Stimulated activated CD4-positive, alpha-beta T cell treated with anti-CD3 and anti-CD28 coated beads, Interleukin-12 subunit alpha, Interleukin-12 subunit beta, amount 100 ng/mL, for 48 hours (primary cell): ENCODE measurements around the gene SEMA6A.

ENCODE experiments used
- DNase-seq, 3 donors: peaks; one replicate each; pipeline ENCODE4 v3.0.0-alpha.2; 2020; ENCODE audit warnings: low read depth in 2 of 3, low spot score in 1 of 3

The SEMA6A gene, protein sequence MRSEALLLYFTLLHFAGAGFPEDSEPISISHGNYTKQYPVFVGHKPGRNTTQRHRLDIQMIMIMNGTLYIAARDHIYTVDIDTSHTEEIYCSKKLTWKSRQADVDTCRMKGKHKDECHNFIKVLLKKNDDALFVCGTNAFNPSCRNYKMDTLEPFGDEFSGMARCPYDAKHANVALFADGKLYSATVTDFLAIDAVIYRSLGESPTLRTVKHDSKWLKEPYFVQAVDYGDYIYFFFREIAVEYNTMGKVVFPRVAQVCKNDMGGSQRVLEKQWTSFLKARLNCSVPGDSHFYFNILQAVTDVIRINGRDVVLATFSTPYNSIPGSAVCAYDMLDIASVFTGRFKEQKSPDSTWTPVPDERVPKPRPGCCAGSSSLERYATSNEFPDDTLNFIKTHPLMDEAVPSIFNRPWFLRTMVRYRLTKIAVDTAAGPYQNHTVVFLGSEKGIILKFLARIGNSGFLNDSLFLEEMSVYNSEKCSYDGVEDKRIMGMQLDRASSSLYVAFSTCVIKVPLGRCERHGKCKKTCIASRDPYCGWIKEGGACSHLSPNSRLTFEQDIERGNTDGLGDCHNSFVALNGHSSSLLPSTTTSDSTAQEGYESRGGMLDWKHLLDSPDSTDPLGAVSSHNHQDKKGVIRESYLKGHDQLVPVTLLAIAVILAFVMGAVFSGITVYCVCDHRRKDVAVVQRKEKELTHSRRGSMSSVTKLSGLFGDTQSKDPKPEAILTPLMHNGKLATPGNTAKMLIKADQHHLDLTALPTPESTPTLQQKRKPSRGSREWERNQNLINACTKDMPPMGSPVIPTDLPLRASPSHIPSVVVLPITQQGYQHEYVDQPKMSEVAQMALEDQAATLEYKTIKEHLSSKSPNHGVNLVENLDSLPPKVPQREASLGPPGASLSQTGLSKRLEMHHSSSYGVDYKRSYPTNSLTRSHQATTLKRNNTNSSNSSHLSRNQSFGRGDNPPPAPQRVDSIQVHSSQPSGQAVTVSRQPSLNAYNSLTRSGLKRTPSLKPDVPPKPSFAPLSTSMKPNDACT

DNA sequence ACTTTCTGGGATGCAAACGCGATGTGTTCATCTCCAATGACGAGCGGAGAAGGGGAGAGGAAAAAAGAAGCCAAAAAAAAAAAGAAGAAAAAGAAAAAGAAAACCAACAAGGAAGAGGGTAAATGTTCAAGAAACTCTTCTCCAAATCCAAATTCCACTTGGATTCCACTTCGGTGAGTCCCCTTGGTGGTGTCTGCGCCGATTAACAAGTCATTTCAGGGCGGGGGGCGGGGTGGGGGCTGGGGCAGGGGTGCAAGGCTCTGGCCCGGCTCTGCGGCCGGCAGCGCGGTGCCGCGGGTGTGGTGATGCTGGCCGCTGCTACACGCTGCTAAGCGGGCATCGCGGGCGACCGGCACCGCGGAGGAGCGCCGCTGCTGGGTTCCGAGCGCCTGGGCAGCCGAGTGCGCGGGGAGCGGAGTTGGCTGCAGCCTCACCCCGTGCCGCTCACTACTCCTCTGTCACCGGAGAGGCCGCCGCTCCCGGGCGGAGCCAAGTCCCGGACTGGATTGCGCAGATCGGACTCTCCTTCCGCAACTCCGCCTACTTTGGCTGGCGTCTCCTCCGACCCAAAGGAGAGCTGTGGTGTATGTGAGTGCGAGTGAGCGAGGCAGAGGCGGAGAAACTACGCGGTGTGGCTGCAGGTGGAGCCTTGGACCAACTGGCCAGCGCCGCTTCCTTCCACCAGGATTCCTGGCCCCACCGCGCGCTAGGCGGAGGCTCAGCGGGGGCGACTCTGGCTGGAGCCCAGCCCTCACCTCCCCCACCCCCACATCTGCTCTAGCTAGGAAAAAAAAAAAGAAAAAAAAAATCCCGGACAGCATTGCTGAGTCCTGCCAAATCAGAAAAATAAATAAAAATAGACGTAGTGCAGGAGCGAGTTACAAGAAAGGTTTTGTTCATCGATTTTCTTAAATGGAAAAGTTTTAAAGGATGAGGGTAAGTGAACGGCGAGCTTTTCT is at the start of gene SEMA6A:
SEMA6A (minus strand) TSS at position 457 of the 959 bp plus-strand sequence. CDS start 69,879 bp downstream, outside the sequence.
- DNase-seq = peak; percentile 62 to 68 (median 66)

DNA sequence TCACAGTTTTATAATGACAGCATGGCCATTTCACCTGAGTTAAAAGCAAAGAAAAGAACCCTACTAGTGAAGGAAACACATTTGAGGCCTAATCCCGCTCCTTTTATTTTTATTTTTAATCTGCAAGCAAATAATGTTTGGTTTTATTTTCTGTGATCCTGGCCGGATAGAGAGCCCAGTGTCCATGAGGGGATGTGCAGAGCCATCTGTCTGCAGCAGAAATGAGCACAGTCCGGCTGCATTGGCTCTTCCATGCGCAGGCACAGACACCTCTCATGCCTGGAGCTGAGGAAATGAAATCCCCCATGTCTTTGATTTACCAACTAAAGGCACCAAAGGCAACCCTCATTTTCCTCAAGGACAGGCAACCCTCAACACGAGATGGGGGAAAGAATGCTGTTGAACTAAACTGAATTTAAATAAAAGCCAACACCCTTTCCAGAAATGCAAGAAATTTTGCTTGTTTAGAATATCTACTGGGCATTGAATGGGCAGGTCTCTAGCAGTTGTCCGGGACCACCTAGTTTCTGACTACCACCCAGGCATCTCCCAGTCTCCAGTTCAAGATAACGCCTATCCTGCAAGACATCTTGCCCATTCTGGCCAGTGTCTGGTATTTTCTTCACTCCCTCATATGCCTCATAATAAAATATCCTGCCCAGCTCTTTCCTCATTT is 47.9 kb upstream of the SEMA6A start:
- DNase-seq = no peak

DNA sequence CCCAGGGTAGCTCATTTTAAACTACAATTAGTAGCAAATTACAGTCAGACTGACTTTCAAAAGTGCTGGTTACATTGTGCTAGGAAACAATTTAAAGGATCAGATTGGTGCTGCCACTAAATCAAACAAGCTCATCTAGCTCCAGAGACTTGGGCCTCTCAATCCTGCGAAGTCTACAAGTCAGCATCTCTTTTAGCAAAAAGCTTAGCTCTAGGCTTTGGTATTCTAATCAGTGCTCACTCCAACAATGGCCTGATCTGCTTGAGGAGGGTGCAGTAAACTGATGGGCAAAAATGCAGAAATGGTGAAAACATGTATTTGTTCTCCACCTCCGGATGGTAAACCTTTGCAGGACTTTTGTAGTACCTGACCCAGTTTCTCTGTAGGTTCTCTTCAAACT is 47.0 kb upstream of the SEMA6A start:
- no peak for DNase-seq

DNA sequence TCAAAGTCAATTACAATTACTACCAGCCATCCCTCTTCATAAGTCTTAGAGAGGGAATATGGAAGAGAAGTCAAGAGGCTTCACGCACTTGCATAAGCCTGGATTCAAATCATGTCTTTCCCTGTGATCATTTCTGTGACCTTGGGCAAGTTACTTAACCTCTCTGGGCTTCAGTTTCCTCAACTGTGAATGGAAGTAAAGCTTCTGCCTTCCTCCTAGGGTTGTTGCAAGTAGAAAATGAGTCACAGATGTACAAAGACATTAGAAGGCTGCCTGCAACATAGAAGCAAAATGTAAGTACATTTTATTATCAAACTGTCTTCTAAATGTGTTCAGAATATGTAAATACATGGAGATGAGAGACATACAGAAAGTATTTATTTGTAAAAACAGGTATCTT is 42.3 kb upstream of the SEMA6A start:
- no peak for DNase-seq

DNA sequence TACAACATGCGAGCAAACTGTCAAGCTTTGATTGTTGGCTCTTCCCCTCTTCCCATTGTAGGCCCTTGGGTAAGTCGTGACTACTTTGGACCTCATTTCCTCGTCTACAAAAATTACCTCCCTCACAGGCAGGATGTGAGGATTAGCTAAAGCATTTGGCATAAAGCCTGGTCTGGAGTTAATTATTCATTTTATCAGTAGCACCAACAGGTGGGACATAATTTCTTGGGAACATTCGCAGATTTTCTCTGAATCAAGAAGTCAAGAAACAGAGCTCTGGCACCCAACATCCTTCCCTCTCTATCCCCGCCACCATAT is 39.9 kb upstream of the SEMA6A start:
- DNase-seq = no peak

DNA sequence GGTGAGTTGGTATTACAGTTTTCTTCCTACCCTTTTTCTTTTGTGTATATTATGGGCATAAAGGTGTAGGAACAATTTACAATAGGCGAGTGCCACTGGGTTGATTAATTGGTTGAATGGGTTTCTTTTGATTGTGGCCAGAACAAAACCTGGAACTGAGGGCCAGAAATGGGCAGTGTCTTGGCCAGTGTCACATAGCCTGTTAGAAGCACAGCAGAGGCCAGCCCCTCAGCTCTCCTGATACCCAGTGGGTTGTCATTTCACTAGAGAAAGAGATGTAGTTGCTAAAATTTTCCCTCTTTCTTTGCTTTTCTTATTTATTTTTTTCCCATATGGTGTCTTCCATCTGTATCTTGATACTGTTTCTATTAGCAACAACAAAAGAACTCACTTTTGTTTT is 38.8 kb upstream of the SEMA6A start:
- DNase-seq = no peak

DNA sequence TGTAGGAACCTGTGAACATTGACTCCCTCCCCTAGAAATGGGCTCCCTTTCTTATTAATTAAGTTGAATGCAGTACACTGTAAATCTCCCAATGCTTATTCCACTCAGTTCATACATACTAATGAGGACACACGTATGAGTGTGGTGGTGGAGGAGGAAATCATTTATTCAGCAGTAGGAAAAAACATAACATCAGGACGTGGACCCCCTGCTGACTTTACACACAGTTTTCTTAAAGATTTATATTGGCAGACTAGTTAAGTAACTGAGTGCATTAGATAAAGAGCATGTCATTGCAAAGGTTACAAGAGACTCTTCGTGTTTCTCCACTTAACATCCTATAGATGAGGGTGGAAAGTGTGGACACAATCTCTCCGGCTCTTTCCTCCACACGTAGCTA is 37.8 kb upstream of the SEMA6A start:
- no peak for DNase-seq

DNA sequence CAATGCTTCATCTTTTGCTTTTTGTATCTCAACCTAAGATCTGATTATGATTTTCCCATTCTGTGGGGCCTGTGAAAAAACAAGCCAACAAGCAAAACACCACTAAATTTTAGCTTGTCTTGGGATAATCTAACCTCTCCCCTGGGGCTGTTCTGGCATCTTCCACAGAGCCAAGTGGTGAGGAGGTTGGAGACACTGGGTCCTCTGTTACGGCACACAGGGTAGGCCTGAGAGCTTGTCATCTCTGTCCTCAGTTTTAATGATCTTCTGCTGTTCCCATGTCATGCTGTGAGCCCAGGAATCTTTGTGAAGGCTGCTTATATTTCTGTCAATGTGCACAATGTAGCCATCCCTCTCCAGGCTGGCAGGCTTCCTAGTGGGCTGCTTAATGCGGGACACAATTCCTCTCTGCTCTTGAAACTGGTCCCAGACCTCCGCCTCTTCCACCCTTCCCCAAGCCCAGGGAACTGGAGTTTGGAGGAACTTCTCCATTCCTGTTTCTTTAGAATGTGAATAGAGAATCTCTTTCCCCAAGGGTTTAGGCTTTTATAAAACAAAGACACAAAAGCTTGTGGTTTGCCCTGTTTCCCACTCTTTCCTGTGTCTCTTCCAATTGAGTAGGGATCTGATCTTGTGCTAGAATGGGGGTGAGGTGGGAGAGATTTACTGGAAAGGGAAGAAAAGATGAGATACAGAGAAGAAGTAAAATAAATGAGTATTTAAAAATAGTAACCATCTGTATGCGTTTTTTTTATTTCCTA is 30.9 kb upstream of the SEMA6A start:
- no peak for DNase-seq

DNA sequence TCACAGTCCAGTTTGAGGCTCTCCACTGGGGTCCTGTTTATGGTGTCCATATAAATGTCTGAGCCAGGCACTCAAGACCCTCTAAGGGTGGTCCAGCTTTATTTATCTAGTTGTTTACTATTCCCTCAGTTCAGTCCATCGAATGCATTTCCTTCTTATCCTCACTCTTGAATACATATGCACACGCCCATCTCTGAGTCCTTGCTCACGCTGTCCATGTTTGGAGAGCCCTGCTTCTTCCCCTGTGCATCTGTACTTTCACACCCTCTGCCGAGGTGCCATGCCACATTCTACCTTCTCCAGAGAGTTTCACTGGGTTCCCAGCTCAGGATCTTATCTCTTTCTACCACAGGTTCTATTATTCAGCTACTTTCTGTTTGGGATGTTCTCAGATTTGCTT is 30.2 kb upstream of the SEMA6A start:
- no peak for DNase-seq

DNA sequence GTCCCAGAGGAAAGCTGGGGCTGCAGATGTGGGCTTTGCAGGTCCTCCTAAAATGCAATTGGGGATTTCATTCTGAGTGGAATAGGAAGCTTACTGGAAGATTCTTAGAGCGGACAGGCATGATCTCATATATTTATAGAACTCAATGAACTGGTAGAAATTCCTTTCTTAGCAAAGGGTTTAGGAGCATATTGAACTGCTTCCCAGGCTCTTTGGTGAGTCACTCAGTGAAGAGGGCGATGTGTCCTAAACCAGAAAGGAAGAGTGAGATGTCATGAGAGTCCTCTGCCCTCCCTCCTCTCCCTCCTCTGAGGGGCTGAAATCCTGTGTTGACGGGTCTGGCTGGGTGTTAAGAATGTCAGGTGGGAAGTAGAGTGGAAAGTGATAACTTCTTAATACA is 26.3 kb upstream of the SEMA6A start:
- DNase-seq = no peak

DNA sequence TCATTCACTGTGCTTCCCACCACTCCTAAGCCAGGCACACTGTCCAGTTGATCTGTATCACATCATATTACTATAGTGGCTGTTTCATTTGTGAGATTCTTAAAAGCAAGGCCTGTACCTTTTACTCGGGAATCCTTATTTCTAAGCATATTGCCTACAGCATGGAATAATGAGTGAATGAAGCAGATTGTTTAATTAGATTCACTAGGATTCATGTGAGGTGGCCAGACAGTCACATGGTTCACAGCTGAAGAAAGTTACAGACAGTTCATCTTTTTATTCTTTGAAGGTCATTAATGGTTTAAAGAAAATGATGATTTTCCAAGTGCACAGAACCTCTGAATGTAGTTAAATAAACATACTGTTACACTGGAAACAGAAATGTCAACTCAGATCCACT is 24.3 kb upstream of the SEMA6A start:
- no peak for DNase-seq

DNA sequence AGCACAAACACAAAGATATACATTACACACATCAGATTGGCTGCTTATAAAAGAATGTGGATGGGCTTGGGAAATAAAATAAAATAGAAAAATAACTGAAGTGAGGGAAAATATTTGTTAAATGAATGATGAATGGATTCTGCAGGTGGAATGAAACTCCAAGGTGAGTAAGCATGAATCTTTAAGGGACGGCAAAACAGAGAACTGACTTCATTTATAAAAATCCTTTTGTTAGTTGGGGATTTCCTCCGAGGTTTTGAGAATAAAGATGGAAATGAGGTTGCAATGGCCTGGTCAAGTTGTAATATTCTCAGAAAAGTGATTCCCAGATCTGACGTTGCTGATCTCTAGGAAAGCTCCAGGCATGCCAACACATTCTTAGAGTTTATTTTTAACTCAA is 20.9 kb upstream of the SEMA6A start:
- no peak for DNase-seq

DNA sequence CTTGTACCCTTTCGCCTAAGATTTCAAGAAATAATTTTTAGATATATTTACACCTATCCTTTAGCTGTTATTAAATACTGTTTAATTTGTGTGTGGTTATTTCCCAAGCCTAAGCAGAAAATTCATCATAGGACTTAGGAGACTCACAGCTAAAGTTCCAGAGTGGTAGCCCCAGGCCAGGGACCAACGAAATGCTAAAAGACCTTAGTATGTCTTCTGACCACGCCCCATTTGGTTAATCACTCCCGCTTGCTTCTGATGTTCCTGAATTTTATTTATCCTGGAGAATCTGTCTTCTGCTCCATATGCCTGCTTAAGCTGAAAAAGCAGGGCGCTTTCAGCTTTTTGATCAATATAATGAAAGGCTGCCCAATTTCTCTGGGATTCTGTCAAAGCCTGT is 18.7 kb upstream of the SEMA6A start:
- DNase-seq = no peak

DNA sequence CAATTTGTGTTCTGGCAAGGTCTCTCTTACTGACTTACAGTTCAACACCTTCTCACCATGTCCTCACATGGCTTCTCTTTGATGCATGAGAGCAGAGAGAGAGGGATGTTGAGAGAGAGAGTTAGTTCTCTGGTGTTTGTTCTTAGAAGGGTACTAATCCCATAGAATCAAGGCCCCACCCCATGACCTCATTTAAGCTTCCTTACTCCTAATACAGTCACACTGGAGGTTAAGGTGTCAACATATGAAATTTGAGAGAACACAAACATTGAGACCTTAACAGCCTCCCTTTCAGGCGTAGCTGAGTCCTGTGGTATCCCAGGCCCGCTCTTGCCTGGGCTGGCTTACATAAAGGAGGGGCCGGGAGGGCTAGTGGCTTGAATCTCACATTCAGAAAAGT is 10.6 kb upstream of the SEMA6A start:
- no peak for DNase-seq

DNA sequence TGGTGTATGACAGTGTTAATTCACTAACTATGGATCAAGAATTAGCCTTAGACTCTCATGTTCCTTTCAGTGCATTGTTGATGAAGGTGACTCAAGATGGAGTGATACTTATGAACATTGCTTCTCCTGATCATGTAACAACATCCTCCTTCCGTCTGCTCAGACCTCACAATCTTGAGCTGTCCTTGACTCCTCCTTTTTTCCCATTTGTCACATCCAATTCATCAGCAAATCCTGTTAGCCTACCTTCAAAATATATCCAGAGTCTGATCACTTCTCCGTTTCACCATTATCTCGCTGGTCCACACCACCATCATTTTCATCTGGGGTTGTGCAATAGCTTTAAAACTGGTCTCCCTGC is 9.2 kb upstream of the SEMA6A start:
- no peak for DNase-seq

DNA sequence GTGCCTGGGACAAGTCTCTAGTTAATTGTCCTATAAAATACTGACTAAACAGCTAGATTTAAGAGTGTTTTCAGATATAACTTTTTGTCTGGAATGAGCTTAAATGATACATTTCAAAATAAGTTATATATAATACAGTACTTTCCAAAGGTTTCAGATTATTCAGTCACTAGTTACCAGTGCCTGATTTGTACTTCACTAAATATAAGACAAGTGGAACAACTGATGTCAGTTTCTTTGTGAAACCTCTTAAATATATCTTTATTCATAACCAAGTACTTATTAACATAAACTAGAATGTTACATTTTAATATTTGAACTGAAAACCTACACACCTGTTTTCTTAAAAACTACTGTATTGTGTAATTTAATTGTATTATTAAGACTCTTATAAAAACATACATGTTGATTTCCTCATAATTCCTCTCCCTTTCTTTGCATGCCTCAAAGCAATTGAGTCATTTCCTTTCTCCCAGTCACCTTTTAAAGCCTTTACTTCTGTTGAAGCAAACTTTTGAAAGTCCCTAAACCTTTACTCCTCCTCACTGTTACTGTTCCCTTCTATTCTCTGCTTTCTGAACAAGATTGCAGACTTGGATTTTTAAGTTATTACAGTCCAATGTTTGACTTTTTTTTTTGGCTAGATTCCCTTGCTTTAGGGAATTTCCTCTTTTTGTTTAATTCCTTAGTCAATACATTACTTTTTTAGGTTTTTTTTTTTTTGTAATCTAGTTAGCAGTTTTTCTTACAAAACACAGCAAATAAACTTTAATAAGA is 8.7 kb upstream of the SEMA6A start:
- no peak for DNase-seq

DNA sequence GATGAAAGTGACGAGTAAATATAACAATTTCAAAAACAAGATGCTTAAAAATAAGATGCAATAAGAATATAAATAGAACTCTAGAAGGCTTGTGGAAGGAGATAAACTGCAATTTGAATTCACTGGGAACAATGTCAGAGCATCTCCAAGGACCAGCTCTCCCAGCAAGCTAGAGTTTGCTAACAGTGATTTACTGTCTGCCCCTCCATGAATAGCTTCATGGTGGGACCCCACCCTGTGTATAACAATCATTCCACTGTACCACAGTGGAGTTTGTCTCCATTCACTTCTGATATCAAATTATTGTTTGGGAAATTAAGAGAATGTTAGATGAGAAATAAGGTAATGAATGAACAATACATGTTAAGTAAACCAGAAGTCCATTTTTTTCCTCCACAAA is 7.3 kb upstream of the SEMA6A start:
- no peak for DNase-seq

DNA sequence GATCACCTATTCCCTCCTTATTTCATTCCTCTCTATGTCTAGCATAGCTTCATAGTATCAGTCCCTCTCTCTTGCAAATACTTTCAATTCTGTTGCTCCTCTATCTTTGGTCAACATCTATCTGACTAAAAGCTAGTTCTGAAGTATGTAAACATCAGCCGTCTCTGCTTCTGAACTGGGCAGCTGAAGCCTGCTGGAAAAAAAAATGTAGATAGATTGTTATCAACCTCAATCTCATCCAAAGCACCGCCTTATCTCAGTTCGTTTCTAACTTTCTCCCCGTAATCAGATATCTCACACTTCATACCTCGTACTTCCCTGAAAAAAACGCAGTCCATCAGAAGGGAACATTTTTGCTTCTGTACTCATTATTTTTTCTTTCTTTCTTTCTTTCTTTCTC is 4.5 kb upstream of the SEMA6A start:
- no peak for DNase-seq

DNA sequence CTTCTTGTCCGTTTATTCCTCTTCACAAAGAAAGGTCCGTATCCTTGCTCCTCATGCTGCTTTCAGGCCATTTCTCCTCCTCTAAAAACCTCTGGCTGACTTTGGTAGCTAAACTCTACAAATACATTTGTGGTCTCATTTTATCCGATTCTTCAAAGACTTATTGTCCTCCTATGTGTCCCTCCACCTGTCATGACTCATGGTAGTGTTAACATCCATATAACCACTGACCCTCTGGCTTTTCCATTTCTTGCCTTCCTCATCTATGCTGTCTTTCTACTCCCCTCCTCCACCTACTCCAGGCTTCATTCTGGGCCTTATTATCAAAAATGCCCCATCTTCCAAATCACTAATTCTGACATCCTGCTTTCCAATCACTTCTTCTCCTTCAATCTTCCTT is 4.1 kb upstream of the SEMA6A start:
- DNase-seq = no peak
